IMR-90 (cell line): ENCODE results near the gene DPP6. TPM values are rescaled to one million over a fixed set of nuclear protein-coding genes. Genes with fewer than 3 reads are reported as not detected.

ENCODE experiments used
- ATAC-seq: fragments of 200-7000 bp; cut with Tn5 transposase; 2 replicates; pipeline ENCODE4 v1.9.1; 2020; ENCODE audit warnings: low read depth, mild to moderate bottlenecking, moderate library complexity
- BruUV-seq: library from RNA; stranded (reverse); fragments of 400-500 nt; replicated peaks from 2 replicates; lab custom pipeline; 2021; lab: Mats Ljungman, UMichigan
- CTCF ChIA-PET: fragments of 300-600 bp; formaldehyde crosslinking; extraction: SDS; loops from one replicate; lab custom pipeline; 2021; ENCODE audit warnings: antibody characterized with exemption; lab: Yijun Ruan, JAX
- POLR2A ChIA-PET: fragments of 300-600 bp; sonication (Branson Sonifier 250); formaldehyde crosslinking; loops from one replicate; lab custom pipeline; 2022; ENCODE audit warnings: antibody characterized with exemption; ENCODE audit not compliant: unreplicated experiment; lab: Charles Lee
- DNase-seq: peaks from one replicate; pipeline ENCODE4 v3.0.0; 2013
- H2AFZ ChIP-seq: replicated peaks from 2 replicates; pipeline ENCODE3; 2013; ENCODE audit warnings: low read length, mild to moderate bottlenecking; ENCODE audit not compliant: poor library complexity
- H2AK5ac ChIP-seq: 2 replicates; pipeline ENCODE4 v1.6.1; 2013; ENCODE audit warnings: low read depth, low read length, inconsistent platforms
- H2AK9ac ChIP-seq: replicated peaks from 2 replicates; pipeline ENCODE3; 2013; ENCODE audit warnings: mild to moderate bottlenecking, low read depth, low read length, moderate library complexity; ENCODE audit not compliant: poor library complexity
- H2BK120ac ChIP-seq: 2 replicates; pipeline ENCODE4 v1.6.1; 2013; ENCODE audit warnings: low read depth, low read length, inconsistent platforms
- H2BK15ac ChIP-seq: 3 replicates; pipeline ENCODE4 v1.6.1; 2013; ENCODE audit warnings: low read depth, low read length, inconsistent platforms
- H2BK20ac ChIP-seq: 2 replicates; pipeline ENCODE4 v1.6.1; 2013; ENCODE audit warnings: low read depth, mild to moderate bottlenecking, inconsistent platforms, low read length, moderate library complexity
- H2BK5ac ChIP-seq: 2 replicates; pipeline ENCODE4 v1.6.1; 2013; ENCODE audit warnings: mild to moderate bottlenecking, low read depth, low read length, inconsistent platforms; ENCODE audit not compliant: poor library complexity, severe bottlenecking
- H3K14ac ChIP-seq: replicated peaks from 2 replicates; pipeline ENCODE4 v1.6.1; 2013; ENCODE audit warnings: low read depth, low read length, inconsistent platforms
- H3K18ac ChIP-seq: 2 replicates; pipeline ENCODE4 v1.6.1; 2013; ENCODE audit warnings: low read depth, low read length, control low read depth
- H3K23ac ChIP-seq: 2 replicates; pipeline ENCODE4 v1.6.1; 2013; ENCODE audit warnings: low read depth, low read length, inconsistent platforms
- H3K27ac ChIP-seq: 2 replicates; pipeline ENCODE4 v1.5.1; 2013; ENCODE audit warnings: mild to moderate bottlenecking, control low read depth, low read length; ENCODE audit not compliant: insufficient read depth
- H3K27me3 ChIP-seq: 2 replicates; pipeline ENCODE4 v1.6.1; 2013; ENCODE audit warnings: low read length; ENCODE audit not compliant: control insufficient read depth, insufficient read depth
- H3K36me3 ChIP-seq: 2 replicates; pipeline ENCODE4 v1.6.1; 2013; ENCODE audit warnings: low read length, mixed read lengths; ENCODE audit not compliant: control insufficient read depth, insufficient read depth
- H3K4ac ChIP-seq: 2 replicates; pipeline ENCODE4 v1.6.1; 2013; ENCODE audit warnings: low read depth, low read length, inconsistent platforms
- H3K4me1 ChIP-seq: 2 replicates; pipeline ENCODE4 v1.6.1; 2013; ENCODE audit warnings: low read length, mixed read lengths; ENCODE audit not compliant: control insufficient read depth, insufficient read depth
- H3K4me2 ChIP-seq: 2 replicates; pipeline ENCODE4 v1.6.1; 2013; ENCODE audit warnings: low read depth, mild to moderate bottlenecking, control low read depth, low read length, moderate library complexity
- H3K4me3 ChIP-seq: 2 replicates; pipeline ENCODE4 v1.5.1; 2013; ENCODE audit warnings: low read depth, mild to moderate bottlenecking, control low read depth, low read length, moderate library complexity; ENCODE audit not compliant: insufficient read depth
- H3K56ac ChIP-seq: 2 replicates; pipeline ENCODE4 v1.6.1; 2013; ENCODE audit warnings: low read length, inconsistent platforms; ENCODE audit not compliant: insufficient read depth; ENCODE audit errors: extremely low read depth
- H3K79me1 ChIP-seq, 2 experiments: 2 replicates each; pipeline ENCODE4 v1.6.1; 2013; ENCODE audit warnings: low read length in 2 of 2, inconsistent platforms in 1 of 2, low read depth in 1 of 2
- H3K9ac ChIP-seq: 2 replicates; pipeline ENCODE4 v1.6.1; 2013; ENCODE audit warnings: low read depth, low read length, control low read depth
- H3K9me1 ChIP-seq: 2 replicates; pipeline ENCODE4 v1.6.1; 2013; ENCODE audit warnings: low read length, inconsistent platforms; ENCODE audit not compliant: insufficient read depth
- H3K9me3 ChIP-seq: 2 replicates; pipeline ENCODE4 v1.6.1; 2013; ENCODE audit warnings: low read length; ENCODE audit not compliant: control insufficient read depth, insufficient read depth
- H4K20me1 ChIP-seq: 2 replicates; pipeline ENCODE4 v1.6.1; 2013; ENCODE audit warnings: low read length, inconsistent platforms; ENCODE audit not compliant: insufficient read depth
- H4K5ac ChIP-seq: 2 replicates; pipeline ENCODE4 v1.6.1; 2013; ENCODE audit warnings: mild to moderate bottlenecking, low read depth, low read length, control low read depth
- H4K8ac ChIP-seq, 2 experiments: 2 replicates each; pipeline ENCODE4 v1.6.1; 2013; ENCODE audit warnings: low read depth in 2 of 2, low read length in 2 of 2, control low read depth in 1 of 2, inconsistent platforms in 1 of 2
- H4K91ac ChIP-seq: 2 replicates; pipeline ENCODE4 v1.6.1; 2013; ENCODE audit warnings: low read depth, low read length, inconsistent platforms; ENCODE audit not compliant: insufficient read depth
- BHLHE40 ChIP-seq: fragments of 150-350 bp; IDR thresholded peaks from 2 replicates; pipeline ENCODE4 v1.6.1; 2016; ENCODE audit warnings: mild to moderate bottlenecking, low read depth, low read length
- CEBPB ChIP-seq: IDR thresholded peaks from 2 replicates; pipeline ENCODE4 v1.6.1; 2012; ENCODE audit warnings: low read depth, low read length, improper control_type of control experiment
- CHD1 ChIP-seq: IDR thresholded peaks from 2 replicates; pipeline ENCODE4 v1.6.1; 2012; ENCODE audit warnings: low read depth, low read length, improper control_type of control experiment
- FOS ChIP-seq: fragments of 150-350 bp; IDR thresholded peaks from 2 replicates; pipeline ENCODE4 v1.6.1; 2016; ENCODE audit warnings: low read depth, low read length
- MAFK ChIP-seq: IDR thresholded peaks from 2 replicates; pipeline ENCODE4 v1.6.1; 2012; ENCODE audit warnings: low read depth, low read length, improper control_type of control experiment
- MAZ ChIP-seq: IDR thresholded peaks from 2 replicates; pipeline ENCODE4 v1.6.1; 2012; ENCODE audit warnings: low read depth, mild to moderate bottlenecking, low read length, improper control_type of control experiment, moderate library complexity, borderline replicate concordance
- MXI1 ChIP-seq: IDR thresholded peaks from 2 replicates; pipeline ENCODE4 v1.6.1; 2012; ENCODE audit warnings: low read depth, mild to moderate bottlenecking, low read length, moderate library complexity, borderline replicate concordance
- NFE2L2 ChIP-seq: fragments of 150-350 bp; IDR thresholded peaks from 2 replicates; pipeline ENCODE4 v1.6.1; 2016; ENCODE audit warnings: low read depth, mild to moderate bottlenecking, low read length
- POLR2A ChIP-seq: IDR thresholded peaks from 2 replicates; pipeline ENCODE4 v1.6.1; 2012; ENCODE audit warnings: mild to moderate bottlenecking, low read depth, low read length
- RAD21 ChIP-seq: IDR thresholded peaks from 2 replicates; pipeline ENCODE4 v1.6.1; 2012; ENCODE audit warnings: low read length, improper control_type of control experiment
- RCOR1 ChIP-seq: IDR thresholded peaks from 2 replicates; pipeline ENCODE4 v1.6.1; 2012; ENCODE audit warnings: mild to moderate bottlenecking, low read length, improper control_type of control experiment; ENCODE audit not compliant: insufficient replicate concordance
- RFX5 ChIP-seq: IDR thresholded peaks from 2 replicates; pipeline ENCODE4 v1.8.0; 2012; ENCODE audit warnings: low read depth, mild to moderate bottlenecking, low read length, moderate library complexity
- SMC3 ChIP-seq: fragments of 150-350 bp; IDR thresholded peaks from 2 replicates; pipeline ENCODE4 v1.6.1; 2016; ENCODE audit warnings: low read depth, mild to moderate bottlenecking, antibody characterized with exemption, low read length, moderate library complexity
- WGBS, 2 experiments: methylation state at CpG; one replicate each; pipeline versions ENCODE4 v1.1.5 to v1.1.7; 2013; ENCODE audit warnings: missing lambda C conversion rate in 2 of 2; ENCODE audit not compliant: insufficient read length in 1 of 2; ENCODE audit errors: extremely low coverage in 2 of 2; 5-methylcytosine and 5-hydroxymethylcytosine counted together
- dilution Hi-C: fragments of 300-500 bp; cut with HindIII; formaldehyde crosslinking; loops from one replicate; pipeline ENCODE4 v1.14.3; 2018; ENCODE audit warnings: low sequenced_read_pairs; ENCODE audit not compliant: unreplicated experiment
- in situ Hi-C: fragments of 300-500 bp; cut with MboI; formaldehyde crosslinking; loops from 3 replicates; pipeline ENCODE4 v1.14.3; 2019; ENCODE audit warnings: low sequenced_read_pairs, inconsistent platforms, mixed read lengths
- intact Hi-C: fragments of 100-400 bp; cut with micrococcal nuclease; formaldehyde crosslinking; loops from 2 replicates; pipeline ENCODE4 v1.10.0; 2022
- polyA plus RNA-seq, 3 experiments: library from polyadenylated mRNA; depleted of rRNA; stranded (reverse); fragments of >200 nt; gene quantifications; 2 replicates each; pipeline ENCODE4 v1.2.3, GENCODE V29; 2012; ENCODE audit warnings: low replicate concordance in 1 of 3
- total RNA-seq: library from RNA; depleted of rRNA; stranded (reverse); fragments of >200 nt; gene quantifications from 2 replicates; pipeline ENCODE4 v1.2.3, GENCODE V29; 2012
- TF ChIP-seq, protein P1 (sequence below): fragments of 150-350 bp; IDR thresholded peaks from 2 replicates; pipeline ENCODE4 v1.6.1; 2016; ENCODE audit warnings: low read depth, mild to moderate bottlenecking, low read length, moderate library complexity, borderline replicate concordance
- TF ChIP-seq, protein P2 (sequence below): fragments of 150-350 bp; IDR thresholded peaks from 2 replicates; pipeline ENCODE4 v1.6.1; 2017; ENCODE audit warnings: mild to moderate bottlenecking, antibody characterized with exemption, low read length, low read depth
- TF ChIP-seq, protein P3 (sequence below): conservative IDR thresholded peaks from 2 replicates; pipeline ENCODE4 v1.5.1; 2012; ENCODE audit warnings: mild to moderate bottlenecking, low read depth, low read length, improper control_type of control experiment

The DPP6 gene
- total and polyA plus RNA-seq, 2 of the 4 experiments (the other 2 are of a cell fraction), result not detected

DNA sequence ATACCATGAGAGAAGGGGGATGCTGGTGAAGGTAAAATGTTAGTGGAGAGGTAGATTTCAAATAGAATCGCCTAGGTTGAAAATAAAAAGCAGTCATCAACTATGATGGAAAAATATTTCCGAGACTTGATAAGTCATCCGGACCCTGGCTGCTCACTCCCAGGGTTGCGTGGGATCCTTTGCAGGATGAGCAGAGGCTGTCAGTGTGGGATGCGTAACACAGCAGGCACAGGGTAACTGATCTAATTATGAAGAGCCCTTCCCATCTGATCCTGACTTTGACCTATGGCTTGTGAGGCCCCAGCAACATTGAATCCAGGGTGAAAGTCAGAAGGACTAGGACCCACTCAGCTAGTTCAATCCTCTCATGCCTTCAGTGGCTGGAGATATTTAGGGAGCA, 236.9 kb downstream of the DPP6 start:
- no peak overlapping the region for H2AFZ ChIP-seq
- no peak overlapping the region for H3K4me3 ChIP-seq
- dilution Hi-C loops, result no loop called here
- H2BK20ac ChIP-seq, result no peak overlapping the region
- H2AK9ac ChIP-seq, result no peak overlapping the region
- no peak overlapping the region for H4K91ac ChIP-seq
- 100% methylated on average over 1 of the region's 5 CpGs; no CpG with 5 or more reads in 1 of the 2 experiments for WGBS, 2 experiments
- H3K9me3 ChIP-seq, result peaks cover 36% of the 10 kb centered on the region
- no peaks in the 10 kb centered on the region for H3K79me1 ChIP-seq
- H4K5ac ChIP-seq, result no peak overlapping the region
- H4K20me1 ChIP-seq, result no peaks in the 10 kb centered on the region
- no peak for TF ChIP-seq RFX5
- TF ChIP-seq, protein P1, sequence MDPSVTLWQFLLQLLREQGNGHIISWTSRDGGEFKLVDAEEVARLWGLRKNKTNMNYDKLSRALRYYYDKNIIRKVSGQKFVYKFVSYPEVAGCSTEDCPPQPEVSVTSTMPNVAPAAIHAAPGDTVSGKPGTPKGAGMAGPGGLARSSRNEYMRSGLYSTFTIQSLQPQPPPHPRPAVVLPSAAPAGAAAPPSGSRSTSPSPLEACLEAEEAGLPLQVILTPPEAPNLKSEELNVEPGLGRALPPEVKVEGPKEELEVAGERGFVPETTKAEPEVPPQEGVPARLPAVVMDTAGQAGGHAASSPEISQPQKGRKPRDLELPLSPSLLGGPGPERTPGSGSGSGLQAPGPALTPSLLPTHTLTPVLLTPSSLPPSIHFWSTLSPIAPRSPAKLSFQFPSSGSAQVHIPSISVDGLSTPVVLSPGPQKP, result no peak
- no peak for TF ChIP-seq MAZ
- no peak for TF ChIP-seq RAD21
- no peak for TF ChIP-seq CEBPB
- no peak for TF ChIP-seq CHD1
- no peak for TF ChIP-seq BHLHE40
- no peak for TF ChIP-seq MXI1
- no peak for TF ChIP-seq MAFK
- no peak for TF ChIP-seq FOS
- TF ChIP-seq RCOR1, result no peak
- TF ChIP-seq, protein P2, sequence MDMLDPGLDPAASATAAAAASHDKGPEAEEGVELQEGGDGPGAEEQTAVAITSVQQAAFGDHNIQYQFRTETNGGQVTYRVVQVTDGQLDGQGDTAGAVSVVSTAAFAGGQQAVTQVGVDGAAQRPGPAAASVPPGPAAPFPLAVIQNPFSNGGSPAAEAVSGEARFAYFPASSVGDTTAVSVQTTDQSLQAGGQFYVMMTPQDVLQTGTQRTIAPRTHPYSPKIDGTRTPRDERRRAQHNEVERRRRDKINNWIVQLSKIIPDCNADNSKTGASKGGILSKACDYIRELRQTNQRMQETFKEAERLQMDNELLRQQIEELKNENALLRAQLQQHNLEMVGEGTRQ, result no peak
- TF ChIP-seq SMC3, result no peak
- TF ChIP-seq NFE2L2, result no peak
- no peak for TF ChIP-seq POLR2A
- TF ChIP-seq, protein P3, sequence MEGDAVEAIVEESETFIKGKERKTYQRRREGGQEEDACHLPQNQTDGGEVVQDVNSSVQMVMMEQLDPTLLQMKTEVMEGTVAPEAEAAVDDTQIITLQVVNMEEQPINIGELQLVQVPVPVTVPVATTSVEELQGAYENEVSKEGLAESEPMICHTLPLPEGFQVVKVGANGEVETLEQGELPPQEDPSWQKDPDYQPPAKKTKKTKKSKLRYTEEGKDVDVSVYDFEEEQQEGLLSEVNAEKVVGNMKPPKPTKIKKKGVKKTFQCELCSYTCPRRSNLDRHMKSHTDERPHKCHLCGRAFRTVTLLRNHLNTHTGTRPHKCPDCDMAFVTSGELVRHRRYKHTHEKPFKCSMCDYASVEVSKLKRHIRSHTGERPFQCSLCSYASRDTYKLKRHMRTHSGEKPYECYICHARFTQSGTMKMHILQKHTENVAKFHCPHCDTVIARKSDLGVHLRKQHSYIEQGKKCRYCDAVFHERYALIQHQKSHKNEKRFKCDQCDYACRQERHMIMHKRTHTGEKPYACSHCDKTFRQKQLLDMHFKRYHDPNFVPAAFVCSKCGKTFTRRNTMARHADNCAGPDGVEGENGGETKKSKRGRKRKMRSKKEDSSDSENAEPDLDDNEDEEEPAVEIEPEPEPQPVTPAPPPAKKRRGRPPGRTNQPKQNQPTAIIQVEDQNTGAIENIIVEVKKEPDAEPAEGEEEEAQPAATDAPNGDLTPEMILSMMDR, result no peak
- DNase-seq (no peak), ATAC-seq (no peak)
- H3K4ac ChIP-seq, result no peak overlapping the region
- intact Hi-C loops, result no loop called here
- ChIA-PET CTCF (no interaction called here), POLR2A (no interaction called here)
- no peak overlapping the region for H3K9ac ChIP-seq
- H3K23ac ChIP-seq, result no peak overlapping the region
- BruUV-seq, result no TSS peak
- H3K36me3 ChIP-seq, result no peaks in the 10 kb centered on the region
- no peak overlapping the region for H2AK5ac ChIP-seq
- no peak overlapping the region for H3K27ac ChIP-seq
- no peak overlapping the region for H3K14ac ChIP-seq
- H2BK120ac ChIP-seq, result no peak overlapping the region
- H3K4me2 ChIP-seq, result no peak overlapping the region
- H3K9me1 ChIP-seq, result no peaks in the 10 kb centered on the region
- in situ Hi-C loops, result no loop called here
- H2BK15ac ChIP-seq, result no peak overlapping the region
- no peak overlapping the region for H3K56ac ChIP-seq
- H4K8ac ChIP-seq, result no peak overlapping the region
- no peaks in the 10 kb centered on the region for H3K4me1 ChIP-seq
- H3K27me3 ChIP-seq, result no peaks in the 10 kb centered on the region
- H2BK5ac ChIP-seq, result no peak overlapping the region
- no peak overlapping the region for H3K18ac ChIP-seq
